Eye (tissue), 1 donor: ENCODE data around the gene TUBB4B.
"Not testable (repeated sequence)": the region's sequence is repeated elsewhere in the genome, so short reads cannot be mapped to it uniquely, and the experiment has no call there.

Experiments
- DNase-seq: peaks from one replicate; pipeline ENCODE4 v3.0.0-alpha.2; 2015

TUBB4B gene

DNA sequence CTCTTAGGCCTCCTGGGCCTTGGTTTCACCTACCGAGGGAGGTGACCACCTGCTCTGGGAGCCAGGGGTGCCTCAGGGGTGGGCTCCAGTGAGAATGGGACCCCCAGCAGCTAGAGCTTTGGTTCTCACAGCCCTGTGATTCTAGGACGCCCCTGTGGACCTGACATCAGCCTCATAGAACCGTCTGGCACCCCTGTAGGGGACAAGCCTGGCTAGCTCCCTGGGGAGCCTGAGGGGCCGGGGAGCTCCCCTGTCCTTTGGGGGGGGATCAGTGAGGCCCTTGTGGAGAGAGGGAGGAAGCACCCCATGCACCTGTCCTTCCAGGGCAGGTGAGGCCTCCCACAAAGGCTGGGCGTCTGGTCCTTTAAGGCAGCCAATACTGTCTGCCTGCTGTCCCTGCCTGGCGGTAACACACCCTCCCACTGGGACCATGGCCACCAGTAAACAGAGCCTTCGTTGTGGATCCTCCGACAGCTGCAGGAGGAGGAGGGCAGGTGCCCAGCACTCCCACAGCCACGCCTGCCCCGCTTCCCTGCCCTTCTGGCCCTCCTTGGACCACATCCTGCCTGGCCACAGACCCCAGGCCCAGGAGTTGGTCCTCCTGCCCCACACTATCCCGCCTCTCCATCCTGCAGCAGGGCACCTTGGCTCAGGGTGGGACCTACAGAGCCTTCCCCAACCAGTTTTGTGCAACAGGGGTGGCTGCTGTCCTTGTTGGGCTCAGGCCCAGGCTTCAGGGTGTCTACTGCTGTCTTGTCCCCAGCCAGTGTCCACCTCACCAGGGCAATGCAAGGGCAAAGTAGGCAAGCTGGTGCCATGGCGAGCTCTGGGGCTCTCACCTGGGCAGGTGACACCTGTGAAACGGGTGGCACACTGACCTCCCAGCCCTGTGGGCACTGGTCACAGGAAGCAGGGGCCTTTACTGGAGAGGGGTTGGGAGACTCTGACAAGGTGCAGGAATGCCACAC, 3.0 kb upstream of the TUBB4B start:
- DNase-seq, result peak; percentile 30

DNA sequence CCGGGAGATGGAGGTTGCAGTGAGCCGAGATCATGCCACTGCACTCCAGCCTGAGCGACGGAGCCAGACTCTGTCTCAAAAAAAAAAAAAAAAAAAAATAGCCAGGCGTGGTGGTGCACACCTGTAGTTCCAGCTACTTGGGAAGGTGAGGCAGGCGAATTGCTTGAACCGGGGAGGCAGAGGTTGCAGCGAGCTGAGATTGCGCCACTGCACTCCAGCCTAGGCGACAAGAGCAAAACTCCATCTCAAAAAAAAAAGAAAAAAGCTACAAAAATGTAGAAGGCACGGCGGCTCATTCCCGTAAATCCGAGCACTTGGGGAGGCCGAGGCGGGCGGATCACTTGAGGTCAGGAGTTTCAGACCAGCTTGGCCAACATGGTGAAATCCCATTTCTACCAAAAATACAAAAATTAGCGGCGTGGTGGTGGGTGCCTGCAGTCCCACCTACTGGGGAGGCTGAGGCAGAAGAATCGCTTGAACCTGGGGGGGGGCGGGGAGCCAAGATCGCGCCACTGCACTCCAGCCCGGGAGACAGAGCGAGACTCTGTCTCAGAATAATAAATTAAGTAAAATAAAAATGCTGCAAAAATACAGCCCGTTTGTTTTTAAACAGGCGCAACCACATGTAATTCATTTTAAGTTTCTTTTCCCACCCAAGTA, 1.4 kb upstream of the TUBB4B start:
- DNase-seq, result not testable (repeated sequence)

DNA sequence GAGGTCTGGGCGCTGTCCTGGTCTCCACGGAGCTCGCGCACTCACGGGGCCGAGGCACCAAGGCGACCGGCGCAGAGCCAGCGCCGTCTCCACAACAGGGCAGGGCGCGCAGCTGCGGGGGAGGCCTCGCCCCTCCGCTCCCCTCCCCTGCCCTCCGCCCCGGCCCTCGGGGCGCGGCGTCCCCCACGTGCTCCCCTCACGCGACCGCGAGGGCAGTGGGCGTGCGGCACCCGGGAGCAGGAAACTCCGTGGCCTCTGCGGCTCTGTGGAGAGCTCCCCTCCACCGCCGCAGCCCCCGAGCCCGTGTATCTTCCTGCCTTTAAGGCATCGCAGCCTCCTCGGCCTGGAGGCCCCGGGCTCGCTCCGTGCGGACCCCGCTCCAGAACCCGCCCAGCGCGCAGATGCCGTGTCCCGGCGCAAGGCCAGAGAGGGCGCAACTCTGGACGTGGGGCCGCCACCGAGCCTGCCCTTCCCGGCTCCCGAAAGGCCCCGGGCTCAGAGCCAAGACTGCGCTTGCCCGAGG, 708 bp upstream of the TUBB4B start:
- DNase-seq, result no peak

DNA sequence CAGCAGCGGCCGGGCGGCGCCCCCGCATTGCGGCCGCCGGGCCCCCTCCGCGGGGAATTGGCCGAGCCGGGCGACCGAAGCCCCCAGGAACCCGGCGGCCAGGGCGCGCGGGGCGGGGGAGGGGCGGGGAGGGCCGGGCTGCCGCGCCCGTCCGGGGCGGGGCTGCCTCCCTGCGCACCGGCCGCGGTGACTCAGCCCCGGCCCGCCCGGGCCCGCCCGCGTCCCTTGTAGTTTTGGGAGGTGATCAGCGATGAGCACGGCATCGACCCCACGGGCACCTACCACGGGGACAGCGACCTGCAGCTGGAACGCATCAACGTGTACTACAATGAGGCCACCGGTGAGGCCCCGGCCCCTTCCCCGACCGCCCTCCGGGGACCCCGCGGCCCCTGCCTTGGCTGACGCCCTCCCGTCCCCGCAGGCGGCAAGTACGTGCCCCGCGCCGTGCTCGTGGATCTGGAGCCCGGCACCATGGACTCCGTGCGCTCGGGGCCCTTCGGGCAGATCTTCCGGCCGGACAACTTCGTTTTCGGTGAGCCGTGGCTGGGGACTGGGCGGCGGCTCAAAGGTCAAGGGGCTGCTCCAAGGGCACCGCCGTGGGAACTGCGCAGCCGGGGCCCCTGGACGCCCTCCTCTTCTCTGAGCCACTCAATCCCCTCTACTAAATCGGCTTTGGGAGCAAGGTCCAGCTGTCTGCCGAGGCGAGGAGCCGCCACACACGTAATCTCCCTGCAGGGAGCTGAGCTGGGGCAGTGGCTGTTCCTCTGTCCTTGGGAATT, 592 bp downstream of the TUBB4B start:
- DNase-seq, result peak; percentile 50

DNA sequence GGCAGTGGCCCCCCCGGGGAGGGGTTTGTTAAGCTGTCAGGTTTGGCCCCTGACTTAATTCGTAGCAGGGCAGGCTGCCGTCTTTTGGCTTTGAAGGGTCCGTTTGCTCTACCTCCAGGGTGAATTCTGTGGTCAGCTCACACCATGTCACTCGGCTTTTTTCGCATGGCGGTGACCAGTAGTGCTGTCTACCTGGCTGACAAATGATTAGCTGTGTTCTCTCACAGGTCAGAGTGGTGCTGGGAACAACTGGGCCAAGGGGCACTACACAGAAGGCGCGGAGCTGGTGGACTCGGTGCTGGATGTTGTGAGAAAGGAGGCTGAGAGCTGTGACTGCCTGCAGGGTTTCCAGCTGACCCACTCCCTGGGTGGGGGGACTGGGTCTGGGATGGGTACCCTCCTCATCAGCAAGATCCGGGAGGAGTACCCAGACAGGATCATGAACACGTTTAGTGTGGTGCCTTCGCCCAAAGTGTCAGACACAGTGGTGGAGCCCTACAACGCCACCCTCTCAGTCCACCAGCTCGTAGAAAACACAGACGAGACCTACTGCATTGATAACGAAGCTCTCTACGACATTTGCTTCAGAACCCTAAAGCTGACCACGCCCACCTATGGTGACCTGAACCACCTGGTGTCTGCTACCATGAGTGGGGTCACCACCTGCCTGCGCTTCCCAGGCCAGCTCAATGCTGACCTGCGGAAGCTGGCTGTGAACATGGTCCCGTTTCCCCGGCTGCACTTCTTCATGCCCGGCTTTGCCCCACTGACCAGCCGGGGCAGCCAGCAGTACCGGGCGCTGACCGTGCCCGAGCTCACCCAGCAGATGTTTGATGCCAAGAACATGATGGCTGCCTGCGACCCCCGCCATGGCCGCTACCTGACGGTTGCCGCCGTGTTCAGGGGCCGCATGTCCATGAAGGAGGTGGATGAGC, 1.4 kb downstream of the TUBB4B start:
- no peak for DNase-seq

DNA sequence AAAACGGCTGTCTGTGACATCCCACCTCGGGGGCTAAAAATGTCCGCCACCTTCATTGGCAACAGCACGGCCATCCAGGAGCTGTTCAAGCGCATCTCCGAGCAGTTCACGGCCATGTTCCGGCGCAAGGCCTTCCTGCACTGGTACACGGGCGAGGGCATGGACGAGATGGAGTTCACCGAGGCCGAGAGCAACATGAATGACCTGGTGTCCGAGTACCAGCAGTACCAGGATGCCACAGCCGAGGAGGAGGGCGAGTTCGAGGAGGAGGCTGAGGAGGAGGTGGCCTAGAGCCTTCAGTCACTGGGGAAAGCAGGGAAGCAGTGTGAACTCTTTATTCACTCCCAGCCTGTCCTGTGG, 2.2 kb downstream of the TUBB4B start:
- DNase-seq, result not testable (repeated sequence)

DNA sequence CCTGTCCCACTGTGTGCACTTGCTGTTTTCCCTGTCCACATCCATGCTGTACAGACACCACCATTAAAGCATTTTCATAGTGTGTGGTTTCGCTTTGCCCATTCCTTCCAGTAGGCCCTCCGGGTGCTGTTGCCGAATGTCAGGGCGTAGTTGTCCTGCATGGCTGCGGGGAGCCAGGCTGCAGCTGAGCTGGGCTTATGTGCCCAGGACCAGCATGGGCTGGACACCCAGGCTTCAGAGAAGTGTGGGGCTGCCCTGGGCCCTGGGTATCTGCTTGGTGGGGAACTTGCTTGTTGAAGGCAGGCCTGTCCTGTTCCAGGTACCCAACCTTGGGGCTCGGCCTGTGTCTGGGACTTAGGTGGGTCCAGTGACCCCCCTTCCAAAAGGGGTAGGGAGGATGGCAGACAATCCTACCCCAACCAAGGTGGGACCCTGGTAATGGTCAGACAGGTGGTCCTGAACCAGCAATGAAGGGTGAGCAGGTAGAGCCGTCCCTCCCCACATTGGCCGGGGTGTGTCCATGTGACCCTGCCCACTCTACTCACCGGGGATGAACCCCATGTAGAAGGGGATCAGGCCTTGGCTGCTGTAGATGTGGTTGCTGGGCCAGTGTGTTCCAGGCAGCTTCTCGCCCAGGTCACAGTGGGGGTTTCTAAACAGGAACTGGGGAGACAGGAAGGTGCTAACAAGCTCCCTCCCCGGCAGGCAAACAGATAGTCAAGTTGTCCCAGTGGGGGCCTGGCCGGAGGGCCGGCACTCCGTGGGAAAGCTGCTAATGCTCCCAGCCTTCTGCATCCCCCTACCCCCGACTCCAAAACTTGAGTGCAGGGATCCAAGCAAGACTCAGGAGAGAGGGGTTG, 2.8 kb downstream of the TUBB4B start:
- no peak for DNase-seq

DNA sequence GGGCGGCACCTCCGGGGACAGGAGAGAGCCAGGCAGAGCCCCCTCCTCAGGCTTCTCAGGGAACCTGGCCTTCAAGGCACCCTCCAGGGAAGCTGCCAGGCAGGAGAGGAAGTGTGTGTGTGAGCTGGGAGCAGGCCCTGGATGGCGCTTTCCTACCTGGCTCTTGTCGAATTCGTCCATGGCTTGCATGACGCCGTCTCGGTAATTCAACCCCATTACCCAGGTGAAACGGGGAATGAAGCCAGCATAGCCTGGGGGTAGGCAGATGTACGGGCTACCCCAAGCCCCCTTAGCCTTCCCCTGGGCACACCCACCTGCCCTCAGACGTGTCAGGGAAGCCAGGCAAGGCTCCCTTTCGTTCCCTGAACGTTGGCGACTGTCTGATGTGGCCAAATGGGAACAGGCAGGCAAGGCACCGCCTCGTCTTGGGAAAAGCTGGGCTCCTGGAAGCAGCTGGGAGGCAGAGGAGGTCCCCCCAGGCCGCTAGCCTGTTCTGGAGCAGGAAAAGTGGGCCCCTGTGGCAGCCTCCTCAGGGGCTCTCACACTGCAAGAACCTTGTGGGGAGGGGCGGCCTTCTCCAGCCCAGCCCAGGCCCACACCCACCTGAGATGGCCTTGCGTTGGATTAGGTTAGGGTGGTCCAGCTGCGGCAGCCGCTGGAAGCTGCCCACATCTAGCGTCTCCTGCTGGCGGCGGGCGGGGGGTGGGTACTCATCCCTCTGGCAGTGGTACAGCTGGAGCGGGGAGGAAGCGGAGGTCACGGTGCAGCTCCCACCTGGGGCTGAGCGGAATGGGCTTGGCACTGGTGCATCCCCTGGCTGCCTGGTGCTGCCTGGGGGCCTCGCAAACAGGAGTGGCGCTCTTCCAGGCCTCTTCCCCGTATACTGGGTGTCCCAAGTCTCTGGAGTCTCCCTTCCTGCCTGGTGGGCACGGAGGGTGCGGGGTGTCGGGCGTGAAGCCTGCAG, 3.7 kb downstream of the TUBB4B start:
- no peak for DNase-seq

DNA sequence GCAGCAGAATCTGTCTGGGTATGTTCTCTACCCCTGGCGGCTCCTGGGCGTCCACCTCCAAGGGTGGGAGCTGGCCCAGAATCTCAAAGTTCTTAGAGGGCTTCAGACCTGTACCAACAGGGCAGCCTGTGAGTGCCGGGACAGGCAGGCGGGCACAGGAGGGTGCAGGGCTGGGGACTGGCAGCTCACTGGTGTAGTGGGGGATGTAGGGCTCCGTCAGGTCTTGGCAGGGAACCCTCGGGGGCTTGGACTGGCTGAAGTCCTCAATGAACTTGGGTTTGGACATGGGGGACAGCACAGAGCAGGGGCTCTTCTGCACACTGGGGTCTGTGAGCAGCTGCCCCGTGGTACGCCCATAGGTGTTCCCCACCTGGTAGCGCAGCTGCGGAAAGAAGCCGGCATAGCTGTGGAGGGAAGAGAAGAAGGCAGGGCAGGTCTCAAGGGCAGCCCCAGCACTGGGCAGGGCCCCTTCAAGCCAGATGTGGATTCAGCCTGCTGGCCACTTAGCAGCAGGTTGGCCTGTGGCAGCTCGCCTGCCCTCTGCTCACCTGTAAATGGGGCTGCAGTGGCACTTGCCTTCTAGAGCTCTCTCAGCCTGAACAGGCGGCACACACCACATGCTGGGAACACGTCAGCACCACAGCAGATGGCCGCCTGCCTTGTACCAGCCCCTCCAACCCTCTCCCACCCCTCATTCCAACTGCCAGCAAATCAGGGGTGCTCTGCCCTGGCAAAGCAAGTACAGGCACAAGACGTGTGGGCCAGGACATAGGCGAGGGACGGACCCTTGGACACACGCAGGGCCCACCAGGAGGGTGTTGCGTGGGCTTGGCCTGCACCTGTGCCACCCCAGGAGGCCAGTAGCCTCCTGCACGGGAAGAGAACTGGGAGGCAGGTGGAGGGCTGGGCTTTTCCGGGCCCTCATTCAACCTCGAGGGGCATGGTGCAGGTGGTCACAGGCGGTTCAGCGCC, 4.6 kb downstream of the TUBB4B start:
- DNase-seq, result no peak

DNA sequence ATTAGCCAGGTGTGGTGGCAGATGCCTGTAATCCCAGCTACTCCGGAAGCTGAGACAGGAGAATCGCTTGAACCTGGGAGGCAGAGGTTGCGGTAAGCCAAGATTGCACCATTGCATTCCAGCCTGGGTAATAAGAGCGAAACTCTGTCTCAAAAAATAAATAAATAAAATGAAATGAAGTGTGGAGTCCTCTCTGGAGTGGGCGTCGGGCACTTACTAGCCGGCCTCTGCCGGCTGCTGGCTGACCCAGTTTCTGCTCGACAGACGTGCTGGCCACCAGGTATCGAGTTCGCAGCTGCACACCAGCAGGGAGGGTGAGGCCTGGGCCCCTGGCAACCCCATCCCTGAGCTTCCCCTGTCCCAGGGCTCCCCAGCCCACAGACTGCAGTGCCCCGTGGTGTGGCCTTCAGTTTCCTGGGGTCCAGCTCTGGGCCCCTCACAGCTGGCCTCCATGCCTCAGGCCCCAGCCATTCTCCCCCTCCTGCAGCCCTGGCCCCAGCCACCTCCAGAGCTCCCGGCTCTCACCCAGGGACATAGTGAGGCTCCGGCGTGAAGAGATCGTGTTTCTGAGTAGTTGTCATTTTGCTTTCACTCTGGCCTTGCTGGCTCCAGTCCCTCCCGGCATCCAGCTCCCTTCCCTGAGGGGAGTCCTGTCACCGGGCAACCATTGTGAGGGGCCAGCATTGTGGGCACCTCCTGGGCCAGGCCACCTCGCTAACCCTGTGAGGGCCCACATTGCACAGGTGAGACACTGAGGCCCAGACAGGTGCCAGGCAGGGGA, 6.2 kb downstream of the TUBB4B start:
- peak; percentile 55 for DNase-seq

DNA sequence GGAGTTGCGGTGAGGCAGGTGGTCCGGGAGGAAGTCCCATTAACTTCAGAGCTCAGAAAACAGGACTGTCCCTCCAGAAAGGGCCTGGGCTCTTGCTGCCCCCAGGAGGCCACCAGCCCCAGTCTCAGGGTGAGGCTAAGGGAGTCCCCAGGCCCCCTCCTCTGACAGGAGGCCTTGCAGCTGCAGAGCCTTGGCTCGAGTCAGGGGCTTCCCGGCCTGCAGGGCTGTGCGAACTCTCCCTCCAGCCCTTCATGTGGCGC, 6.8 kb downstream of the TUBB4B start:
- DNase-seq, result no peak

DNA sequence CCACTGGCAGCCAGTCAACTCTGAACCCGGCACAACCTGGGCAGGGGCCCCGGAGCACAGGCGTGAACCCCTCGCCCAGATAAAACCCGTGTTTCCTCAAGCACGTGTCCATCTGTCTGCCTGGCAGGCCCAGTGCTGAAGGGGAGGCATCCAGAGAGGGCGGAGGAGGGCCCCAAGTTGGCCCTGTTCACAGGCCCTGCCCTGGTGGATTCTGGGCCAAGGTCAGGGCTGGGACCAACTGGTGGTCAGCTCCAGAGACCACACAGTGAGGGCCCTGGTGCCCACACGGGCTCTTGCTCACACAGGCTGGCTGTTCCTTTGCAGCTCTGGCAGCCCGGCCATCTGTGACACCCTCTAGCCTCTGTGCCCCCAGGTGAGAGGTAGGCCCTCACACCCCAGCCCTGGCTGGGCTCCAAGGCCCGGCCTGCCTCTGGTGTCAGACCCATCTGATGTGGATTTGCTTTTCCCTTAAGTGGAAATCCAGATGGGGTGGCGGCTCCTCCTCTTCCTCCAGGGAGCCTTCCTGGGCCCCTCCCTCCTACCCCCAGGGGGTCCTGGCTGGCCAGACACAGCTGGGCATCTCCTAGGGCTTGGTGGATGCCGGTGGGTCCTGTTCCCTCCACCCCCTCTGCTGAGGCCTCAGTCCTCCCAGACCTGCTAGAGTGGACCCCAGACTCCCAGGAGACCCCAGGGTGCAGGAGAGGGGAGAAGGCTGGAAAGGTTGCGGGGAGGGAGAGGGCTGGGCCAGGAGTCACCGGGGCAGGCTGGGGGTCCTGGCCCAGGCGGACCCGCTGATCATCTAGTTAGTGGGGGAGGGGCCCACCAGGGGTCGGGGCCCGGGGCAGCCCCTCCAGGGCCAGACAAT, 9.5 kb downstream of the TUBB4B start:
- no peak for DNase-seq

DNA sequence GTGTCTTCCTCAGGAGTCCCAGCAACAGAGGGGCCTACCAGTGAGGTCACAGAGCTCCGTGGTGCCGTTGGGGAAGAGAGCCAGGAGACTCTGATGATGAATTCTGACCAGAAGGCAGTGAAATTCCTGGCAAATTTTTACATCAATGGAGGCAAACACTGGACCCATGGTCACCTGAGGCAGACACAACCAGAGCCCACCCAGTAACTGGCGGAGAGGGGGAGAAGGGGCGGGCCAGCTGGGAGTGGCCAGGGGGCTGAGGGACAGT, 10.0 kb downstream of the TUBB4B start, which contains the start of gene STPG3:
STPG3 (plus strand) TSS at position 93 of the 268 bp plus-strand sequence; CDS start at position 94, 1 bp downstream.
- DNase-seq, result no peak

DNA sequence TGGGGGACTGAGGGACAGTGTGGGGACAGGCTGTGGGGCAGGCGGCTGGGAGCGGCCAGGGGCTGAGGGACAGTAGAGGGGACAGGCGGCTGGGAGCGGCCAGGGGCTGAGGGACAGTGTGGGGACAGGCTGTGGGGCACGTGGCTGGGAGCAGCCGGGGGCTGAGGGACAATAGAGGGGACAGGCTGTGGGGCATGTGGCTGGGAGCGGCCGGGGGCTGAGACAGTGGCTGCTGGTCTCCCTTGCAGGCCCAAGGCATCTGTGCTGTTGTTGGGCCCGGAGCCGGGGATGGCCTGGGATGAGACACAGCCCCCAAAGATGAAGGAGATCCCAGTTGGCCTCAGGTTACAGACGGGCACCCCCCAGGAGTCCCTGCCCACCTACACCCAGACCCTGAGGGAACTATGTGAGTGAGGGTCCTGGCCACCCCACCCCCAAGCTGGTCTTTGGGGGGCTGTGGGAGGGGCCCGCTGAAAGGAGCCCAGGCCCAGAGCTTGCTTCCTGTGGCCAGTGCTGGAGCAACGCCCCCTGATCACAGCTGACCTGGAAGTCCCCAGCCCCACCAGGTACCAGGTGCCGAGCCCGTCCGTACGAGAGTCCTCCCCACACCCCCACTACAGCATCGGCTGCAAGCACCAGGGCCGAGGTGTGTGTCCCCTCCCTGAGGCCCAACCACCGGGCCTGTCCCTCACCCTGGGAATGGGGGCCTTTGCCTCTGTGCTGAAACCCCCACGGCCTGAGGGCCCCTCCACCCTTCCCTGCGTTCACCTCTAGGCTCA, 10.6 kb downstream of the TUBB4B start:
- DNase-seq, result no peak

DNA sequence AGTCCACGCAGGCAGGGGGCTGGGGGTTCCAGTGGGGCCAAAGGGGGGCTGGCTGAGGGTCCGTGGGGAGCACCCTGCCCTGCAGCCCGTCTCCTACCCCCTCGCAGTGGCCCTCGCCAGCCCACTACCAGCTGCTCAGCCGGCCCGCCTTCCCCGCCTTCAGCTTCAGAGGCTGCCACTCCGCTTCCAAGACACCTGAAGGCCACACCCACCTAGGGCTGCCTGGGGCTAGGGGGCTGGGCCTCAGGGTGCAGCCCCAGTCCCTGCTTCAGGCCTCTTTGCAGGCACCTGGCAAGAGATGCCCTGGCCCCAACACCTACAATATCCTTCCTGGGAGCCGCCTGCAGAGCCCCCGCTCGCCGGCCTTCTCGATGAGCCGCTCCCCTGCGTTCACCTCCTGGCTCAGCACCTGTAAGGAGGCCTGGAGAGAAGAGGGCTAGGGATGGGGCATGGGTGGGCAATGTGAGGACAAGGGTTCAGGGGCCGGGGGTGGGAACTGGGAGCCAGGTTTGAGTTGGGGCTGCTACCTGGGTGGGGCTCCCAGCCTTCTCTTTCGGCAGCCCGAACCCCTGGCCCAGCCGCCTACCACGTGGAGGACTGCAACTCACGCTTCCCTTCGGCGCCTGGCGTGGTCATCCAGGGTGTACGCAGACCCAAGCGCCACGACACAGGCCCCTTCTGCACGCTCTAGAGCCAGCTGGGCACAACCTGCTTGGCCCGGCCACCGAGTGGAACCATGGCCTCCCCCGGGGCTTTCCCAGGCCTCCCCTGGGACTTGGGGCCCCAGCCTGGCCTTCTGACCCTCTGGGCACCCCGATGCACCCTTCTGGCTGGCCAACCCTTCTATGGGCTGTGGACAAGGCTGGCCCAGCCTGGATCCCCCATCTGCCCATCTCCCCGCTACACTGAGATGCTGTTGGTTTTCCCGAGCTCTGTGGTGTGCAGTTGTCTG, 11.7 kb downstream of the TUBB4B start:
- no peak for DNase-seq
